Head of caudate nucleus (tissue), 42 donors: Measurements from ENCODE around the gene FREM1.

Experiments
- DNase-seq, 42 donors: peaks; one replicate each; pipeline versions ENCODE4 v3.0.0 to v3.0.0-alpha.2; 2020 to 2021; ENCODE audit warnings: mixed read lengths in 7 of 42
- intact Hi-C: fragments of 100-400 bp; cut with DNase I; formaldehyde crosslinking; loops from one replicate; pipeline ENCODE4 v1.15.0; 2022

Gene FREM1

DNA sequence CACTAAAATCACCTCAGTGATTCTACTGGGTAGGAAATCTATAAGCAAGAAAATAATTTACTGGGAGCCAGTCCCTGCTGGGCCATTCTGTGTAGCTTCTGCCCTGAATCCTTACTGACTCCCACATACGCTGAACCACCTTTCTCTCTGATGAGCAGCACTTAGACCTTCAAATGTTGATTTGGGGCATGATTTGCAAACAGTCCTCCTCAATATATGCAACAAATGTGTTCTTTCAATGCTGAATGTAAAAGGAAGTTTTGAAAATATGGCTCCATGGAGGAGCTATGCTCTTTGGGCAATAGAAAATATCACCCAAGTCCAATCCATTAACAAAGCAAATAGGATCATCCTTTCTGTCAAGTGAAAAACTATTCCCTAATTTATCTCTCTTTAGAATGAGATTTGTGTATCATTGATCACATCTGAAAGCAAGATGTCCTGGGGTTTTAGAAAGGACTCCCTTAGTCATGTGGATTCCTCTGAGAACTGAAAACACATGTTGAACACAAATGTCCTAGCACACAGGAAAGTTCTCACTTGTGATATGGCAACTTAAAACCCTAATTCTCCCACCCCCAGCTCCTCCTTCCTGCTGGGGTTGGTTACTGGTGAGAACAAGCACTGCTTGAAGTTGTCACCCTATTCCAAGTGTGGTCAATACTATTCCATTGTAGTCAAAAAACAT, 178.8 kb downstream of the FREM1 start:
- intact Hi-C loops: no loop called here
- no peak for DNase-seq

DNA sequence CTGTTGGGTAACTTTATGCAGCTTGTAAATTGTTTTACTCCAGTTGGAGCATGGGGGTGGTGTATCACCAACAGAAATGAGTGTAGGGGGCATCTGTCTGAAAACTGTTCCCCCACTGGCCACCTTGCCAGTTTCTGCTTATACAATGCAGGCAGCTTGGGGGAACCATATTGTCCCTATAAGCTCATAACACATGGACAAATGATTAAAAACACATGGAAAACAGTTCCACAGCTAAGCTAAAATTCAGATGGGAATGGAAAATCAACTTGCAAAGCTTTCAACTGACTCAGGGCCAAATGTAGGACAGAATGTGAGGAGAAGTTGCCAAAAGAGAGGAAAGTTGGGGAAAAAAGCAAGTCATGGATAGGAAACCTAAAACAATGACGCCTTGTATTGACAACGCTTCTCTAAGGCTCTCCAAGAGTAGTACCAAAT, 179.7 kb downstream of the FREM1 start:
- intact Hi-C loops: no loop called here
- DNase-seq: no peak

DNA sequence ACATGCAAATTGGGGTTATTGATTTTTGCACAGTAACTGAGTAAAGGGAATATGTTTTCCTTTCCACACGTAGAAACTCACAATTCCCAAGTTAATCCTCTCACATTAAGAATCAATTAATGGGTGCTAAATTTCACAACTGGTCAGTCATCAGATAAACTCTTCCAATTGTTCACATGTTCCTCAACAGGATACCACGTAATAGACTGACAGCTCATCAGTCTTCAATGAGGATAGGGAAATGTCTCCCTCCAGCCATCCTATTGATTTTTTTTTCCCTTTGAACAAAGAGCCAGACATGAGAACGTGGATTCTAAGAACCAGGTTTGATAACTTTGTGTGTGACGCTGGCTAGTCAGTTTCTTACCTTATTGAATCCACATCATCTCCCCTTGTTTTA, 186.9 kb downstream of the FREM1 start:
- no peak for DNase-seq
- intact Hi-C loops: no loop called here

GRCh38 chr9:14722391-14723035, 187.7 kb downstream of the FREM1 start, which contains the start of gene CER1:
Gene CER1, minus strand, starts transcription at chr9:14722733. Its CDS starts 61 bp downstream, at chr9:14722672.
- no peak for DNase-seq
- intact Hi-C loops: no loop called here

- intact Hi-C loops: no loop called here
Measured at GRCh38 chr9:14719231-14719923, 190.9 kb downstream of the FREM1 start.

DNA sequence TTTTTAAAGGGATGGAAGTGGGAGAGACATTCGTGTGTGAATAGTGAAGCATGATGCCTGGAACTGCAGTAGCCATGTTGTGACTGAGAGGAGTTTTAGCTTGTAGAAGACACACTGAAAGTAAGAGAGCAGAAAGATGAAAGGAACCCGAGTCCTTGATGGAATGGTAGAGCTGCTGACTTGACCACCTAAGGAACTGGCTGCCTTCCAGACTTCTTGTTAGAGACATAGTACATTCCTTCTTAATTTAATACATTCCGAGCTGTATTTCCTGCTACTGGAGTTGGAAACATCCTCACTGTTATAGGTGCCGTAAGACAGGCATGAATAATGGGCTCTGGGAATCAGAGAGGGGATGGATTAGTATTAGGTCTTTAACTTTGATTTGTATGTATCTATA, 195.1 kb downstream of the FREM1 start:
- intact Hi-C loops: no loop called here
- no peak for DNase-seq

More at GRCh38 chr9:14719231-14719923, 190.9 kb downstream of the FREM1 start:
- DNase-seq: no peak

DNA sequence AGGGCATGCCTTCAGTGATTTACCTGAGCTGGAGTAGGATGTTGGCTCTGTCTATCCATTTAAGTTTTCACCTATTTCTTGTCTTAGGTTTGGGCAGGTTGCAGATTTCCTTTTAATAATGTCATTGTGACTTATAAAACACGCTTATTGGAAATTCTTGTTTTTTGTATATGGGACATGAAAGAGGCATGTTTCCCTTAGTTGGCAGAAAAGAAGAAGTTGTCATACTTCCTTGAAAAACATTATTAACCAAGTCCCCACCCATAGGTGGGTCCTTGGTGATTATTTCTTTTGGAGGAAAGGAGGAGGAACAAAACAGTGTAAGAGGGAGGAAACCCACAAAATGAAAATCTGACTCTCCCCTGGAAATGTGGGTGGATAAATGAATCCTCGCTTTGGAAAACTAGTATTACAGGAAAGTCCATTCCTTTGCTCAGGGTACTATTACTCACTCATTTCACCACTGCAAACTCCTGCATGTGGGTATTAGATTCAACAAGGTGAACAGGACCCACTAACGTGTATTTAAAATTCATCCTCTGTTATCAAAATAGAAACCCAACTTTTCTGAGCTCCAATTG, 197.0 kb downstream of the FREM1 start:
- intact Hi-C loops: no loop called here
- DNase-seq: no peak

GRCh38 chr9:14710804-14711203, 199.4 kb downstream of the FREM1 start:
- no peak for DNase-seq
- intact Hi-C loops: no loop called here

GRCh38 chr9:14706530-14707140, 203.6 kb downstream of the FREM1 start:
- intact Hi-C loops: no loop called here
- no peak for DNase-seq

GRCh38 chr9:14705079-14705478, 205.1 kb downstream of the FREM1 start:
- intact Hi-C loops: no loop called here
- no peak for DNase-seq

DNA sequence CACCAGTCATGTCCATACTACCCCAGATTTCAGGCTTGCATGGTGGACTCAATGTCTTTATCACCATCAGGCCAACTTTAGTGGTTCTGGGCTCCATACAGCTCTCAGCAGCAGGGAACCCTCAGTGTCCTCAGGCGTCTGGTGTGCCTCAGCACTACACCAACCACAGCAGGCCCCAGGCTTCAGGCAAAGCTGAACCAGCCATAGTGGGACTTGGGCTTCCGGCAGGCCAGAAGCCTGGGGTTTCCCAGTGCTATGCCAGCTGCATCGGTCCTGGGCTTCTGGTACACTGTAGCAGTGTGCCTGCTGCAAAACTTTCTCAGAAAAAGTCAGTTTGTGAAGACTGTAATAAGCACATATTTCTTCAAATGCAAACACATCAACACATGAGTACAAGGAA, 205.9 kb downstream of the FREM1 start:
- no peak for DNase-seq
- intact Hi-C loops: no loop called here

DNA sequence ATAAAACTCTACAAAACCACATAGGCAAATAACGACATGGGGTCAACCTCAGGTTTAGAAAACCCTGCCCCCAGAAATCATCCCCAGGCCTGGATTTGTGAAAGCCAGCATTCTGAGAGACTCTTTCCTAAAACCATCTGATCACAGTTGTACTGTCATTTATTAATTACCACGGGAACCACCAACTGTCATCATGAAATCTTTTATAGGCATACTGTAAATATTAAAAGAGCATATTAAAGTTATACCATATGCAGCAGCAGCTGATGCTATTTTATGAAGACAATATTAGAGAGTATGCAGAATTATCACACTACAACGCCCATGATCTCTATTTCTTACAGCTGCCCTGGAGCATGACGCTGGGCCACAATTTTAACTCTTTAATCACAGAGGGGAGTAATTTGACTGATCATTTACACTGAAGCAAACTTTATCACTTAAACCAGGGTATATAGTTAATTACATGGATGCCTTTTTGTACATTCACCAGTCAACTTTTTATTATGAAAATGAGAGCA, 208.0 kb downstream of the FREM1 start:
- intact Hi-C loops: no loop called here

DNA sequence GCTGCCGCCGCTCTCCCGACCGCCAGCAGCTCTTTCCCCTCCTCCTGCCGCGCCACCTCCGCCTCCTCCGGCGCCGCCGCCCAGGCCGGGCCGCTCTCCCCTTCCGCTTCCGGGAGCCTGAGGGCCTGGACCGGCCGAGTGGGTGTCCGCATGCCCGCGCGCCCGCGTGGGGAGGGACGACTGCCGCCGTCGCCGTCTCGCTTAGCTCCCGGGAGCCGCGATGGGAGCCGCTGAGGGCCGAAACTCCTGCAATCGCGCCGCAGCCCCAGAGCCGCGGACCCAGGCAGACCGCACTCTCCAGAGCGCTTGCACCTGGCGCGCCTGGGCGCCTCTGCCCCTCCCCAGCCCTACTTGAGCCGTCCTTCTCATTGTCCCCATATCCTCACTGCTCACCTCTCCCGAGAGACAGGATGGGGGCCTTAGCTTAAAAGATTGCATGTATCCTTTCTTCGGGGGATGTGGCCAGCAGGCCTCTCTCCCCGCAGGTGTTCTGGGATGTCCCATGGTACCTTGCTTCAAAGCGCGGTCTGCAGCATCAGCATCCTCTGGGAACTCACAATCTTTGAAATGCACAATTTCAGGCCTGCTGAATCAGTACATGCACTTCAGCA, 216.9 kb downstream of the FREM1 start, which contains the start of gene ZDHHC21:
Gene ZDHHC21, minus strand, starts transcription at position 182 of the 611 bp plus-strand sequence. CDS start 19,092 bp downstream, outside the sequence.
- peak; percentile 48 to 93 (median 80) for DNase-seq
- intact Hi-C loops: no loop called here

More for the DNA sequence above, 208.0 kb downstream of the FREM1 start:
- DNase-seq: no peak

- intact Hi-C loops: no loop called here
- DNase-seq: peak in 36 of 42 donors; percentile 1 to 68 (median 36)
Measured at GRCh38 chr9:14692470-14693250, 217.6 kb downstream of the FREM1 start.

GRCh38 chr9:14690948-14691730, 219.1 kb downstream of the FREM1 start:
- no peak for DNase-seq
- intact Hi-C loops: no loop called here

DNA sequence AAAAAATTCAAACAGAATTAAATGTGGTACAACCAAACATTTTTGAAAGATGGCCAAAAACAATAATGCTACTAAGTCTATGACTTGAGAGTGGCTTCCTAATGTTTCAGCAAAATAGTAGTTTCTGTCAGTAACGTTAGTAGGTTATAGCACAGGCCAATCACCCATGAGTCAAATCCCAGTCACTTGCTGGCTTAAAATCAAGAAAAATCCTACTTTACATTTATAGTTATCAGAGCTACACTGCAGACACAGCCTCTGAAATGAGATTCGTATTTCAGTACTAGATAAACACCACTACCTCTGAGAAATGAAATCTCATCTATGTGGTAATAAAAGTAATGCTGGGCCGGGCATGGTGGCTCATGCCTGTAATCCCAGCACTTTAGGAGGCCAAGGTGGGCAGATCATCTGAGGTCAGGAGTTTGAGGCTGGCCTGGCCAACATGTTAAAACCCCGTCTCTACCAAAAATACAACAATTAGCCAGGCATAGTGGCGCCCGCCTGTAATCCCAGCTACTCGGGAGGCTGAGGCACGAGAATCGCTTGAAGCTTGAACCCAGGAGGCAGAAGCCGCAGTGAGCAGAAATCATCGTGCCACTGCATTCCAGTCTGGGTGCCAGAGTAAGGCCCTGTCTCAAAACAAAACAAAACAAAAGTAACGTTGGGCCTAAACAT, 223.0 kb downstream of the FREM1 start:
- DNase-seq: no peak
- intact Hi-C loops: no loop called here
